Peyer's patch (tissue), 4 donors: ENCODE measurements around the gene GDPD5.

ENCODE experiments used
- POLR2A ChIP-seq, 2 donors: fragments of 450-650 bp; IDR thresholded peaks; one replicate each; pipeline ENCODE4 v1.5.1; 2017; ENCODE audit warnings: antibody characterized with exemption in 2 of 2, mild to moderate bottlenecking in 2 of 2, moderate library complexity in 2 of 2
- TF ChIP-seq, protein P1 (sequence below), 6 experiments: fragments of 450-650 bp in 4 of 6; fragments of 200-600 bp in 2 of 6; sonication (generic) in 1 of 6; IDR thresholded peaks; one replicate each; pipeline ENCODE4 v1.5.1; 2017 to 2019; ENCODE audit warnings: antibody characterized with exemption in 6 of 6, mild to moderate bottlenecking in 3 of 6, moderate library complexity in 1 of 6

DNA sequence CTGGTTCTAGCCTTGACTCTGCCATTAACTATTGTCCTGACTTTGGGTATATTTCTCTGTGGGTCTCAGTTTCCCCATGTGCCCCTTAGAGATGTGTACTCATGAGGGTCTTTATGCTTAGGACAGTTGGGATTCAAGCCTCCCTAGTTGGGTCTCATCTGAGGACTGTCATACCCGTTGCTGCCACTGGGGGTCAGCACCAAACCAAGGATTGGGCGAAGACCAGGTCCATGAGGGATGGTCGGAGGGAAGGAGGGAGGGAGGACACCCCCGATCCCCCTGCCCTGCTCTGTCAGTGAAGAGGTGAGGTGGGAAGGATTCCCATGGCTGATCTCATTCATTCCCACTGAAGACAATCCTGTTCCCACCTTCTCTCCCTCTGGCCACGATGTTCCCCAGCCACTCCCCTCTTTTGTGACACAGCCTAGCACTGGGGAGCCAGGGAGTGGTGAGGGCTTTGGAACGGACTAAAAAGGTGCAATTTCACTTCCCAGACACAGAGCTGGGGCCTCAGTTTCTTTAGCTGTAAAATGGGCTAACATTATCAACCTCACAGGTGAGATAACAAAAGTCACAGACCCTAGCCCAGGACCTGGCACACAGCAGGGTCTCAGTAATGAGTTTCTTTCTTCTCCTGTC, 80.3 kb downstream of the GDPD5 start:
- TF ChIP-seq, protein P1, sequence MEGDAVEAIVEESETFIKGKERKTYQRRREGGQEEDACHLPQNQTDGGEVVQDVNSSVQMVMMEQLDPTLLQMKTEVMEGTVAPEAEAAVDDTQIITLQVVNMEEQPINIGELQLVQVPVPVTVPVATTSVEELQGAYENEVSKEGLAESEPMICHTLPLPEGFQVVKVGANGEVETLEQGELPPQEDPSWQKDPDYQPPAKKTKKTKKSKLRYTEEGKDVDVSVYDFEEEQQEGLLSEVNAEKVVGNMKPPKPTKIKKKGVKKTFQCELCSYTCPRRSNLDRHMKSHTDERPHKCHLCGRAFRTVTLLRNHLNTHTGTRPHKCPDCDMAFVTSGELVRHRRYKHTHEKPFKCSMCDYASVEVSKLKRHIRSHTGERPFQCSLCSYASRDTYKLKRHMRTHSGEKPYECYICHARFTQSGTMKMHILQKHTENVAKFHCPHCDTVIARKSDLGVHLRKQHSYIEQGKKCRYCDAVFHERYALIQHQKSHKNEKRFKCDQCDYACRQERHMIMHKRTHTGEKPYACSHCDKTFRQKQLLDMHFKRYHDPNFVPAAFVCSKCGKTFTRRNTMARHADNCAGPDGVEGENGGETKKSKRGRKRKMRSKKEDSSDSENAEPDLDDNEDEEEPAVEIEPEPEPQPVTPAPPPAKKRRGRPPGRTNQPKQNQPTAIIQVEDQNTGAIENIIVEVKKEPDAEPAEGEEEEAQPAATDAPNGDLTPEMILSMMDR (IDR thresholded peaks at IDR 0.05), result peak; percentile 77 to 98 (median 95)
- peak in 1 of 2 donors; percentile 9 for TF ChIP-seq POLR2A (IDR thresholded peaks at IDR 0.05)
